Activated naive CD4-positive, alpha-beta T cell treated with Interleukin-2 at 50 U/mL for 16 hours (primary cell): ENCODE results near the gene SLC30A7.

Experiments
- DNase-seq: peaks from one replicate; pipeline ENCODE4 v3.0.0-alpha.2; 2020

Gene SLC30A7

GRCh38 chr1:101030881-101031280 is 135.0 kb downstream of the SLC30A7 start:
- DNase-seq: no peak
